ENCODE results near the gene LRPAP1.

Gene LRPAP1

DNA sequence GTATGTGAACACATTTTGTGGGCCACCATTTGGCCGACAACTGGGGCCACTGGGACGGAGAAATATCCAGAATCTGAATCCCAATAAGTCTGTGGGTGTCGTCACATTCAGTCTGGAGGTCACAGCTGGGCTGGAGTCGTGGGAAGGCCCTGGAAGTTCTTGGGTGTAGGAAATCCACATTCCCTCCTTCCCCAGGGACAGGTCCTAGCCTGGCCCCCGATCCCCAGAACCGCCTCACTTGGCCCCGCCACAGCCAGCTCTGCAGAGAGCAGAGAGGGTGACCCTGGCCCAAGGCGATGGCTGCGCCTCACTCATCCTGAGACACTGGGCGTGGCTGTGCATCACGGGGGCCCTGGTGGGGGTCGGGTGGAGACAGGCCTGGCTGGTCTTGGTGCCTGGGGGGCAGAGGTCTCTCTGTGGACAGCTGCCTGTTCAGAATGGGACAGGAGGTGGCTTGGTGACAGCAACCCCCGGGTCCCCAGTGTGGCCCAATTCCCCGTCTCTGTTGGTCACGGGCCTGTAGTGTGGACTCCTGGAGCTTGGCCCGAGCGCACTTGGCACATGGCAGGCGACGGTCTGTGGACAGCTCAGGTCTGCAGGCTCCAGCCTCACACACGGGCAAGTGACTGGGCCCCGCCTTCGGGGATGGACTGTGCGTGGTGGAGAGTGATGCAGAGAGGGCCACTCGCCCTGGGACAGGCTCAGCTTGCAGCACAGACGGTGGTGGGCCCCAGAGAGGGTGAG is 52.7 kb downstream of the LRPAP1 start:
- Histone ChIP-seq H3K4me1 (ENCODE audit: control insufficient read depth, insufficient read depth, low read length) (peaks cover 9% of the 10 kb centered on the region), H3K9ac (ENCODE audit: low read length) (no peak overlapping the region), H3K9me3 (ENCODE audit: control insufficient read depth, low read length) (no peaks in the 10 kb centered on the region), H3K4me3 (ENCODE audit: low read length) (no peak overlapping the region), H3K36me3 (ENCODE audit: control insufficient read depth, insufficient read depth, low read length, severe bottlenecking) (no peaks in the 10 kb centered on the region), H3K27me3 (replicated peaks; ENCODE audit: control insufficient read depth, insufficient read depth, low read length) (peaks cover 20% of the 10 kb centered on the region)
- DNase-seq (ENCODE audit: low read depth), result no peak

GRCh38 chr4:3478446-3479357 is 53.5 kb downstream of the LRPAP1 start:
- no peak overlapping the region for H3K9ac ChIP-seq (ENCODE audit: low read length)
- DNase-seq (ENCODE audit: low read depth), result no peak
- H3K4me3 ChIP-seq (ENCODE audit: low read length), result no peak overlapping the region
- H3K4me1 ChIP-seq (ENCODE audit: control insufficient read depth, insufficient read depth, low read length), result peaks cover 4% of the 10 kb centered on the region
- H3K9me3 ChIP-seq (ENCODE audit: control insufficient read depth, low read length), result no peaks in the 10 kb centered on the region
- peaks cover 24% of the 10 kb centered on the region for H3K27me3 ChIP-seq (replicated peaks; ENCODE audit: control insufficient read depth, insufficient read depth, low read length)
- H3K36me3 ChIP-seq (ENCODE audit: control insufficient read depth, insufficient read depth, low read length, severe bottlenecking), result no peaks in the 10 kb centered on the region

GRCh38 chr4:3477750-3478430 is 54.3 kb downstream of the LRPAP1 start:
- no peak overlapping the region for H3K4me3 ChIP-seq (ENCODE audit: low read length)
- H3K36me3 ChIP-seq (ENCODE audit: control insufficient read depth, insufficient read depth, low read length, severe bottlenecking), result no peaks in the 10 kb centered on the region
- DNase-seq (ENCODE audit: low read depth), result no peak
- no peak overlapping the region for H3K9ac ChIP-seq (ENCODE audit: low read length)
- peaks cover 24% of the 10 kb centered on the region for H3K27me3 ChIP-seq (replicated peaks; ENCODE audit: control insufficient read depth, insufficient read depth, low read length)
- no peaks in the 10 kb centered on the region for H3K9me3 ChIP-seq (ENCODE audit: control insufficient read depth, low read length)
- H3K4me1 ChIP-seq (ENCODE audit: control insufficient read depth, insufficient read depth, low read length), result no peaks in the 10 kb centered on the region

- Histone ChIP-seq H3K36me3 (ENCODE audit: control insufficient read depth, insufficient read depth, low read length, severe bottlenecking) (no peaks in the 10 kb centered on the region), H3K4me3 (ENCODE audit: low read length) (no peak overlapping the region), H3K9ac (ENCODE audit: low read length) (no peak overlapping the region), H3K27me3 (replicated peaks; ENCODE audit: control insufficient read depth, insufficient read depth, low read length) (peaks cover 27% of the 10 kb centered on the region), H3K9me3 (ENCODE audit: control insufficient read depth, low read length) (no peaks in the 10 kb centered on the region), H3K4me1 (ENCODE audit: control insufficient read depth, insufficient read depth, low read length) (no peaks in the 10 kb centered on the region)
- DNase-seq (ENCODE audit: low read depth), result no peak
Measured at GRCh38 chr4:3476936-3477749, 55.1 kb downstream of the LRPAP1 start.

GRCh38 chr4:3476341-3476747 is 55.9 kb downstream of the LRPAP1 start:
- Histone ChIP-seq H3K9ac (ENCODE audit: low read length) (no peak overlapping the region), H3K4me3 (ENCODE audit: low read length) (no peak overlapping the region), H3K4me1 (ENCODE audit: control insufficient read depth, insufficient read depth, low read length) (no peaks in the 10 kb centered on the region), H3K9me3 (ENCODE audit: control insufficient read depth, low read length) (no peaks in the 10 kb centered on the region), H3K36me3 (ENCODE audit: control insufficient read depth, insufficient read depth, low read length, severe bottlenecking) (no peaks in the 10 kb centered on the region), H3K27me3 (replicated peaks; ENCODE audit: control insufficient read depth, insufficient read depth, low read length) (peaks cover 35% of the 10 kb centered on the region)
- DNase-seq (ENCODE audit: low read depth), result no peak

DNA sequence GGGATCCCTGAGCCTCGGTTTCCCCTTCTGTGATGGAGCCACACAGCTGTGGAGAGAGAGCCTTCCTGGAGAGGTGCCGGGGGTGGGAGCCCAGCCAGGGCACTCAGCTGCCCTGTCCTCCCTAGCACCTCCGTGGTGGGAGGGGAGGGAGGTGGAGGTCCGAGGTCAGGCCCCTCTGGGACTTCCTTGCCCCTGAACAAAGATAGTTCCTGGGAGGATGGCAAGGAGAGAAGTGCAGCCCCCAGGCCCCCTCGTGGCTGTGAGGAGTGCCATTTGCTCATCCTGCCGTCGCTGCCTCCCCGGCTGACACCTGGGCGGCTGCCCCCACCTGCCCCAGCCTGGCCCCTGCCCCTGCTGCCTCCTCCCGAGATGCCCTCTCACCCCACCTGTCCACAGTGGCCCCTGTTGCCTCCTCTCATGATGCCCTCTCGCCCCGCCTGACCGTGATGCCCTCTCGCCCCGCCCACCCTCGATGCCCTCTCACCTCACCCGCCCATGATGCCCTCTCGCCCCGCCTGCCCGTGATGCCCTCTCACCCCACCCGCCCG is 56.4 kb downstream of the LRPAP1 start:
- no peaks in the 10 kb centered on the region for H3K36me3 ChIP-seq (ENCODE audit: control insufficient read depth, insufficient read depth, low read length, severe bottlenecking)
- no peak overlapping the region for H3K9ac ChIP-seq (ENCODE audit: low read length)
- H3K4me3 ChIP-seq (ENCODE audit: low read length), result no peak overlapping the region
- H3K27me3 ChIP-seq (replicated peaks; ENCODE audit: control insufficient read depth, insufficient read depth, low read length), result peaks cover 40% of the 10 kb centered on the region
- no peaks in the 10 kb centered on the region for H3K4me1 ChIP-seq (ENCODE audit: control insufficient read depth, insufficient read depth, low read length)
- no peak for DNase-seq (ENCODE audit: low read depth)
- H3K9me3 ChIP-seq (ENCODE audit: control insufficient read depth, low read length), result no peaks in the 10 kb centered on the region

GRCh38 chr4:3475041-3475712 is 57.0 kb downstream of the LRPAP1 start:
- H3K4me3 ChIP-seq (ENCODE audit: low read length), result no peak overlapping the region
- H3K9ac ChIP-seq (ENCODE audit: low read length), result no peak overlapping the region
- H3K36me3 ChIP-seq (ENCODE audit: control insufficient read depth, insufficient read depth, low read length, severe bottlenecking), result no peaks in the 10 kb centered on the region
- H3K27me3 ChIP-seq (replicated peaks; ENCODE audit: control insufficient read depth, insufficient read depth, low read length), result peaks cover 45% of the 10 kb centered on the region
- no peak for DNase-seq (ENCODE audit: low read depth)
- H3K4me1 ChIP-seq (ENCODE audit: control insufficient read depth, insufficient read depth, low read length), result no peaks in the 10 kb centered on the region
- no peaks in the 10 kb centered on the region for H3K9me3 ChIP-seq (ENCODE audit: control insufficient read depth, low read length)

GRCh38 chr4:3473996-3474765 is 58.0 kb downstream of the LRPAP1 start:
- Histone ChIP-seq H3K36me3 (ENCODE audit: control insufficient read depth, insufficient read depth, low read length, severe bottlenecking) (no peaks in the 10 kb centered on the region), H3K27me3 (replicated peaks; ENCODE audit: control insufficient read depth, insufficient read depth, low read length) (peaks cover 45% of the 10 kb centered on the region), H3K4me1 (ENCODE audit: control insufficient read depth, insufficient read depth, low read length) (no peaks in the 10 kb centered on the region), H3K9ac (ENCODE audit: low read length) (no peak overlapping the region), H3K4me3 (ENCODE audit: low read length) (no peak overlapping the region), H3K9me3 (ENCODE audit: control insufficient read depth, low read length) (no peaks in the 10 kb centered on the region)
- no peak for DNase-seq (ENCODE audit: low read depth)

DNA sequence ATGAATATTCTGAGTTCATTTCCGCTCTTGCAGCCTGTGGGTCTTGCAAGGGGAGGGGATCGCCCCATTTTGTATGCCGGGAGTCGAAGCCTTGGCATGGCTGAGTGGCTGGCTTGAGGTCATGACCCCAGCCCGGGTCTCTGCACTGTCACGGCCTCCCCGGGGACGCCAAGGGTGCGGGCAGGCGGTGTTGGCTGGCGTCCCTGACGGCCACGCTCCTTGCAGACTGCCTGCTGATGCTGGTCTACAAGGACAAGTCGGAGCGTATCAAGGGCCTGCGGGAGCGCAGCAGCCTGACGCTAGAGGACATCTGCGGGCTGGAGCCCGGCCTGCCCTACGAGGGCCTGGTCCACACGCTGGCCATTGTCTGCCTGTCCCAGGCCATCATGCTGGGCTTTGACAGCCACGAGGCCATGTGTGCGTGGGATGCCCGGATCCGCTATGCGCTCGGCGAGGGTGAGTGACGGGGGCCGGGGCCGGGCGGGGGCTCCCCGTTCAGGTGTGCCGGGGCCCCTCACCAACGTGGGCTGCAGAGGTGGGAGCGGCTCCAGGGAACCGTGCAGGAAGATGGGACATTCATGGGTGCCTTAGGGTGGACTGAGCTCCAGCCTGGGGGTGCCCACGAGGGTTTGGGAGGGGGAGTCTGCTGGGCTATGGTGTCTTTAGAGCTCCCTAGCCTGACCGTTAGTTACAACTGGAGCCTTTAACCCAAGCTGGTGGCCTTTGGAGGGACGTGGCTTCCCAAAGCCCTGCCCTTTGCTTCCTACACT is 58.9 kb downstream of the LRPAP1 start:
- no peaks in the 10 kb centered on the region for H3K4me1 ChIP-seq (ENCODE audit: control insufficient read depth, insufficient read depth, low read length)
- DNase-seq (ENCODE audit: low read depth), result no peak
- no peaks in the 10 kb centered on the region for H3K9me3 ChIP-seq (ENCODE audit: control insufficient read depth, low read length)
- H3K27me3 ChIP-seq (replicated peaks; ENCODE audit: control insufficient read depth, insufficient read depth, low read length), result peaks cover 36% of the 10 kb centered on the region
- H3K4me3 ChIP-seq (ENCODE audit: low read length), result no peak overlapping the region
- H3K36me3 ChIP-seq (ENCODE audit: control insufficient read depth, insufficient read depth, low read length, severe bottlenecking), result no peaks in the 10 kb centered on the region
- H3K9ac ChIP-seq (ENCODE audit: low read length), result no peak overlapping the region
